Cardiac atrium fibroblast (primary cell): Measurements from ENCODE around the gene DPPA4. TPM values are rescaled to one million over a fixed set of nuclear protein-coding genes. Genes with fewer than 3 reads are reported as not detected.

Experiments
- total RNA-seq: library from RNA; depleted of rRNA; stranded (reverse); fragments of >200 nt; gene quantifications from 2 replicates; pipeline ENCODE4 v1.2.3, GENCODE V29; 2015

The DPPA4 gene
- not detected in 2 replicates for total RNA-seq

GRCh38 chr3:109337393-109337792 is at the start of gene DPPA4:
Gene DPPA4 (minus strand): TSS chr3:109337546. CDS start chr3:109337517, 29 bp downstream.

GRCh38 chr3:109316162-109316730 is 21.1 kb downstream of the DPPA4 start, which contains the start of gene DPPA2:
Gene DPPA2 (minus strand): TSS chr3:109316517. CDS start chr3:109314542, 1,975 bp downstream.

Other genes starting within 250 kb of the DPPA4 start
- gene MORC1, start 219.4 kb downstream of the DPPA4 start, total RNA-seq = not detected in 2 replicates
- not detected in 2 replicates for gene C3orf85, start 200.8 kb downstream of the DPPA4 start, total RNA-seq
- not detected in 2 replicates for gene DPPA2, start 21.0 kb downstream of the DPPA4 start, total RNA-seq